ENCODE measurements around the gene KCTD10.
A peak's percentile ranks its signal among the peaks of the same experiment; 100 is the strongest.

Gene KCTD10

DNA sequence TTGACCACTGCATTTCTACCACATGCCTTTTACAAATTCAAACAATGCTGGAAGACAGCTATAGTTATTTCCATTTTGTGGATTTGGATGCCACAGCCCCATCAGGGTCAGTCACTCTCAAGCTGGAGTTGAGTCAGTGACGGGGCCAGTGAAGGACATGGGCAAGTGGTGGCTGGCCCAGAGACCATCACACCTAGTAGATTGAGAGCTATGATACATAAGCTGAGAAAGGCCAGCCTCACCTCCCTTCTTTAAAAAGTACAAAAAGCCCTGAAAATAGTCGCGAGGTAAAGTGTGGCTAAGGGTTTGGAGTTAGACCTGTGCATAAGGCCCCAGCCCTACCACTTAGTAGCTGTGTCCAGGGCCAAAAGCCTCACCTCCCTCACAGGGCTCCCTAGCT lies 4.1 kb downstream of the KCTD10 start:
- H3K9me3 ChIP-seq (ENCODE audit: control insufficient read depth in 1 of 2, low read length in 2 of 2) = no peaks in the 10 kb centered on the region
- H3K36me3 ChIP-seq (ENCODE audit: control insufficient read depth in 1 of 2, insufficient read depth in 2 of 2, low read length in 2 of 2) = peaks cover 12 to 15% of the 10 kb centered on the region in 2 donors
- no peak overlapping the region for H3K4me3 ChIP-seq (ENCODE audit: low read depth in 1 of 2, low read length in 2 of 2)
- H3K27me3 ChIP-seq (ENCODE audit: low read depth, low read length) = no peaks in the 10 kb centered on the region
- peak overlapping the region; percentile 12 for H3K27ac ChIP-seq (ENCODE audit: low read length)
- H3K4me1 ChIP-seq (ENCODE audit: control insufficient read depth in 1 of 2, insufficient read depth in 2 of 2, low read length in 2 of 2) = peaks cover 0 to 28% of the 10 kb centered on the region in 2 donors

DNA sequence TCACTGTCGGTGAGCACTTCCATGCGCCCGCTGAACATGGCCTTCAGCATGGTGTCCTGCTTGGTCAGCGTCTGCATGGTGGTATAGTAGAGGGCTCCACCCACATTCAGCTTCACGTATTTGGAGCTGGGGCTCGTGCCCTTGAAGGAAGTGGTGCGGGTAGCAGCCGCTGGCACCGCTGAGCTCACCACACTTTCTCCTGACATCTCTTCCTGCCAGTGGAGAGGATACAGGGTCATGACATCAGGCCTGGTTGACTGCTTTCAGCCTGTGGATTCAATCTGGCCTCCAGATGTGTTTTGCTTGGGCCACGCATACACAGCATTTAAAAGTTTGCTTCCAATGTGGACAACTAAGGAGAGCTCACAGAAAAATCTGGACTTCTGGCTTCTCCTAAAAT lies 7.6 kb downstream of the KCTD10 start:
- no peak overlapping the region for H3K4me3 ChIP-seq (ENCODE audit: low read depth in 1 of 2, low read length in 2 of 2)
- peaks cover 15 to 42% of the 10 kb centered on the region in 2 donors for H3K4me1 ChIP-seq (ENCODE audit: control insufficient read depth in 1 of 2, insufficient read depth in 2 of 2, low read length in 2 of 2)
- H3K9me3 ChIP-seq (ENCODE audit: control insufficient read depth in 1 of 2, low read length in 2 of 2) = no peaks in the 10 kb centered on the region
- no peak overlapping the region for H3K27ac ChIP-seq (ENCODE audit: low read length)
- H3K36me3 ChIP-seq (ENCODE audit: control insufficient read depth in 1 of 2, insufficient read depth in 2 of 2, low read length in 2 of 2) = peaks cover 17 to 25% of the 10 kb centered on the region in 2 donors
- H3K27me3 ChIP-seq (ENCODE audit: low read depth, low read length) = no peaks in the 10 kb centered on the region

GRCh38 chr12:109467978-109468676 lies 9.0 kb downstream of the KCTD10 start:
- peaks cover 28 to 50% of the 10 kb centered on the region in 2 donors for H3K4me1 ChIP-seq (ENCODE audit: control insufficient read depth in 1 of 2, insufficient read depth in 2 of 2, low read length in 2 of 2)
- no peak overlapping the region for H3K4me3 ChIP-seq (ENCODE audit: low read depth in 1 of 2, low read length in 2 of 2)
- H3K9me3 ChIP-seq (ENCODE audit: control insufficient read depth in 1 of 2, low read length in 2 of 2) = no peaks in the 10 kb centered on the region
- peaks cover 24 to 25% of the 10 kb centered on the region in 2 donors for H3K36me3 ChIP-seq (ENCODE audit: control insufficient read depth in 1 of 2, insufficient read depth in 2 of 2, low read length in 2 of 2)
- peak overlapping the region; percentile 48 for H3K27ac ChIP-seq (ENCODE audit: low read length)
- H3K27me3 ChIP-seq (ENCODE audit: low read depth, low read length) = no peaks in the 10 kb centered on the region

DNA sequence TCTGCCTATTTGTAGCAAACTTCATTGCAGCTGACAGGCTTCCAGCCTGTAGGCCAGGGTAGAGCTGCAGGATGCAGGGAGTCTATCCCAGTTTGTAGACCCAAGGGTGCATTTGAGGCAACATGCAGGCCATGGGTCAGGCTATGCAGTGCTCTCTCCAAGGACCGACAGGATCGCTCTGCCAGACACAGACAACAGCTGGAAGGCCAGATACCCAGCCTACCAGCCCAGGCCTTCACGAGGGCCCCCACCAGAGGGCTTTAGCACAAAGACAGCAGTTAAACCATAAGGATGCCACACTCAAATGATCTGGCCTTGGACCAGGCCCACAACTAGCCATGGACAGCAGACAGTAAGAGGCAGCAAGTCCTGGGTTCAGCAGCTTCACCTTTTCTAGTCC lies 10.3 kb downstream of the KCTD10 start:
- Histone ChIP-seq H3K27ac (ENCODE audit: low read length) (peak overlapping the region; percentile 98), H3K27me3 (ENCODE audit: low read depth, low read length) (no peaks in the 10 kb centered on the region), H3K4me3 (ENCODE audit: low read depth in 1 of 2, low read length in 2 of 2) (peak overlapping the region in 1 of 2 donors; percentile 0), H3K36me3 (ENCODE audit: control insufficient read depth in 1 of 2, insufficient read depth in 2 of 2, low read length in 2 of 2) (peaks cover 25 to 33% of the 10 kb centered on the region in 2 donors), H3K9me3 (ENCODE audit: control insufficient read depth in 1 of 2, low read length in 2 of 2) (no peaks in the 10 kb centered on the region), H3K4me1 (ENCODE audit: control insufficient read depth in 1 of 2, insufficient read depth in 2 of 2, low read length in 2 of 2) (peaks cover 39 to 62% of the 10 kb centered on the region in 2 donors)

GRCh38 chr12:109466305-109466704 lies 10.8 kb downstream of the KCTD10 start:
- Histone ChIP-seq H3K27ac (ENCODE audit: low read length) (peak overlapping the region; percentile 98), H3K9me3 (ENCODE audit: control insufficient read depth in 1 of 2, low read length in 2 of 2) (no peaks in the 10 kb centered on the region), H3K36me3 (ENCODE audit: control insufficient read depth in 1 of 2, insufficient read depth in 2 of 2, low read length in 2 of 2) (peaks cover 25 to 36% of the 10 kb centered on the region in 2 donors), H3K4me1 (ENCODE audit: control insufficient read depth in 1 of 2, insufficient read depth in 2 of 2, low read length in 2 of 2) (peaks cover 44 to 67% of the 10 kb centered on the region in 2 donors), H3K27me3 (ENCODE audit: low read depth, low read length) (no peaks in the 10 kb centered on the region), H3K4me3 (ENCODE audit: low read depth in 1 of 2, low read length in 2 of 2) (peak overlapping the region in 1 of 2 donors; percentile 0)

- peaks cover 56 to 83% of the 10 kb centered on the region in 2 donors for H3K4me1 ChIP-seq (ENCODE audit: control insufficient read depth in 1 of 2, insufficient read depth in 2 of 2, low read length in 2 of 2)
- H3K4me3 ChIP-seq (ENCODE audit: low read depth in 1 of 2, low read length in 2 of 2) = peak overlapping the region in 1 of 2 donors; percentile 5
These were observed 12.3 kb downstream of the KCTD10 start for GRCh38 chr12:109464642-109465351.

DNA sequence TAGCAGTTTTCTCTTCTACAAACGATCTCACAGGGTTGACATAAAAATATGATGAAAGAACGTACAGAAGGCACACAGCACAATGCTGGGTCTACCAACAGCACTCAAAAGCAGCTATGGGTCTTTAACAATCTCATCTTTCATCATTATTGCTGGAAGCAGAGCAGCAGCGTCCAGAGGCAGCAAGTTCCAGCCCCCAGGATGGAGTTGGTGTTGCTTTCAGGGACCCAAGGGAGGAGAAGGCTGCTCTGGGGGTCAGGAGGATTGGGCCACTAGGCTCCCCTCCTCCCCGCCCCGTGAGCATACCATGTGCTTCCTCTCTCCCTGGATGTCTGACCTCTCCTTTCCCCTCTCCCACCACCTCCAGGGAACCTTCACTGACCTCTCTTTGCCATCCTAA lies 13.3 kb downstream of the KCTD10 start:
- Histone ChIP-seq H3K36me3 (ENCODE audit: control insufficient read depth in 1 of 2, insufficient read depth in 2 of 2, low read length in 2 of 2) (peaks cover 27 to 36% of the 10 kb centered on the region in 2 donors), H3K27me3 (ENCODE audit: low read depth, low read length) (no peaks in the 10 kb centered on the region), H3K4me3 (ENCODE audit: low read depth in 1 of 2, low read length in 2 of 2) (peak overlapping the region in 1 of 2 donors; percentile 50), H3K27ac (ENCODE audit: low read length) (peak overlapping the region; percentile 98), H3K9me3 (ENCODE audit: control insufficient read depth in 1 of 2, low read length in 2 of 2) (no peaks in the 10 kb centered on the region), H3K4me1 (ENCODE audit: control insufficient read depth in 1 of 2, insufficient read depth in 2 of 2, low read length in 2 of 2) (peaks cover 59 to 87% of the 10 kb centered on the region in 2 donors)

More at GRCh38 chr12:109464642-109465351, 12.3 kb downstream of the KCTD10 start:
- Histone ChIP-seq H3K9me3 (ENCODE audit: control insufficient read depth in 1 of 2, low read length in 2 of 2) (no peaks in the 10 kb centered on the region), H3K36me3 (ENCODE audit: control insufficient read depth in 1 of 2, insufficient read depth in 2 of 2, low read length in 2 of 2) (peaks cover 31 to 42% of the 10 kb centered on the region in 2 donors), H3K27me3 (ENCODE audit: low read depth, low read length) (no peaks in the 10 kb centered on the region), H3K27ac (ENCODE audit: low read length) (peak overlapping the region; percentile 98)

DNA sequence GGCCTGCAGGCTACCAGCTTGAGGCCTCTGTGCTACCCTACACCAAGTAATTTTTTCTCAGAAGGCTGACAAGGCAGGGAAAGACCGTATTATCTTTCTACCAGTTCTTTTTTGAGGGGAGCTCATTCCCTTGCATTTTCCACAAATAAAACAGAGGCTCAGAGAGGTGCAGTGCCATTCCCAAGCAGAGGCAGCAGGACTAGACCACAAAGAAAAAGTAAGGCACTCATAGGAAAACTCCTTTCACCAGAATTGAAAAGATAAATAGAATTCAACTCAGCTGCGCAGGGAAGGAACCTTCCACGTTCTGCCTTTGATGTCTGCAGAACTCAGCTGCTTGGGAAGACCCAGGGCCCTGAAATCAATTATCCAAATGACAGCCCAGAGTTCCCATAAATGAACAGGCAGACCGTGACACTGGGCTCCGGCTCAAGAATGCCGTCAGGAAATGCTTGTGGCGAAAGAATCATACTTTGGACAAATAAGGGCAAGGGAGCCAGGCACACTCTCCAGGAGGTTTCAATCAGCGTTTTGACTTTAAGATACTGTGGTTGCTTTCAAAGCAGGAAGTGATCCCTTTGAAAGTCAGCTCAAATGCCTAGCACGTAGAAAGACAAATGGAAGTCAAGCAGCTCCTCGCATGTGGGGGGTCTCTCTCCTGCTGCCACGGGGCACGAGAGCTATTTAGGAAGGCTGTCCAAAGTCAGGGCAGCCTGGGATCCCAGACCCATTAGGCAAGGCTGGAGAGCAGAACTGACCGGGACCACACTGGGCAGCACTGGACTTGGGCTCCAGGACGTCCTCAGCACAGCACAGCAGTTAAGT lies 14.0 kb downstream of the KCTD10 start:
- Histone ChIP-seq H3K9me3 (ENCODE audit: control insufficient read depth in 1 of 2, low read length in 2 of 2) (no peaks in the 10 kb centered on the region), H3K4me1 (ENCODE audit: control insufficient read depth in 1 of 2, insufficient read depth in 2 of 2, low read length in 2 of 2) (peaks cover 66 to 89% of the 10 kb centered on the region in 2 donors), H3K4me3 (ENCODE audit: low read depth in 1 of 2, low read length in 2 of 2) (peak overlapping the region in 1 of 2 donors; percentile 50), H3K36me3 (ENCODE audit: control insufficient read depth in 1 of 2, insufficient read depth in 2 of 2, low read length in 2 of 2) (peaks cover 28 to 32% of the 10 kb centered on the region in 2 donors), H3K27ac (ENCODE audit: low read length) (peak overlapping the region; percentile 98), H3K27me3 (ENCODE audit: low read depth, low read length) (no peaks in the 10 kb centered on the region)

- Histone ChIP-seq H3K27ac (ENCODE audit: low read length) (peak overlapping the region; percentile 98), H3K27me3 (ENCODE audit: low read depth, low read length) (no peaks in the 10 kb centered on the region), H3K9me3 (ENCODE audit: control insufficient read depth in 1 of 2, low read length in 2 of 2) (no peaks in the 10 kb centered on the region), H3K4me1 (ENCODE audit: control insufficient read depth in 1 of 2, insufficient read depth in 2 of 2, low read length in 2 of 2) (peaks cover 66 to 86% of the 10 kb centered on the region in 2 donors), H3K36me3 (ENCODE audit: control insufficient read depth in 1 of 2, insufficient read depth in 2 of 2, low read length in 2 of 2) (peaks cover 33 to 37% of the 10 kb centered on the region in 2 donors), H3K4me3 (ENCODE audit: low read depth in 1 of 2, low read length in 2 of 2) (peak overlapping the region in 1 of 2 donors; percentile 50)
These were observed 15.0 kb downstream of the KCTD10 start for GRCh38 chr12:109461846-109462756.

- Histone ChIP-seq H3K27me3 (ENCODE audit: low read depth, low read length) (no peaks in the 10 kb centered on the region), H3K4me3 (ENCODE audit: low read depth in 1 of 2, low read length in 2 of 2) (peak overlapping the region in 1 of 2 donors; percentile 50), H3K27ac (ENCODE audit: low read length) (peak overlapping the region; percentile 96), H3K36me3 (ENCODE audit: control insufficient read depth in 1 of 2, insufficient read depth in 2 of 2, low read length in 2 of 2) (peaks cover 41 to 42% of the 10 kb centered on the region in 2 donors), H3K9me3 (ENCODE audit: control insufficient read depth in 1 of 2, low read length in 2 of 2) (no peaks in the 10 kb centered on the region), H3K4me1 (ENCODE audit: control insufficient read depth in 1 of 2, insufficient read depth in 2 of 2, low read length in 2 of 2) (peaks cover 58 to 78% of the 10 kb centered on the region in 2 donors)
These were observed 15.9 kb downstream of the KCTD10 start for GRCh38 chr12:109461049-109461845.
